CD8-positive, alpha-beta memory T cell (primary cell): ENCODE data around the gene SNCAIP. TPM values are rescaled to one million over a fixed set of nuclear protein-coding genes. Genes with fewer than 3 reads are reported as not detected.

Experiments used
- CTCF ChIA-PET: fragments of 350-600 bp; sonication (Branson Sonifier 250); formaldehyde crosslinking; loops from one replicate; lab custom pipeline; 2021; ENCODE audit warnings: antibody characterized with exemption; lab: Charles Lee
- POLR2A ChIA-PET: fragments of 350-600 bp; sonication (Branson Sonifier 250); formaldehyde crosslinking; loops from one replicate; lab custom pipeline; 2021; ENCODE audit warnings: antibody characterized with exemption; lab: Charles Lee
- DNase-seq, 5 donors: peaks; one replicate each; pipeline versions ENCODE4 v3.0.0 to v3.0.0-alpha.2; 2020 to 2022; ENCODE audit warnings: mixed read lengths in 1 of 5
- H3K27ac ChIP-seq: one replicate; pipeline ENCODE4 v1.7.0; 2013; ENCODE audit warnings: low read depth, mild to moderate bottlenecking, low read length, moderate library complexity
- H3K27me3 ChIP-seq: 2 replicates; pipeline ENCODE4 v1.7.0; 2013; ENCODE audit warnings: low read length, mild to moderate bottlenecking; ENCODE audit not compliant: insufficient read depth, poor library complexity, severe bottlenecking
- H3K36me3 ChIP-seq: 2 replicates; pipeline ENCODE4 v1.7.0; 2013; ENCODE audit warnings: mild to moderate bottlenecking, low read length, moderate library complexity; ENCODE audit not compliant: insufficient read depth
- H3K4me1 ChIP-seq: 2 replicates; pipeline ENCODE4 v1.7.0; 2013; ENCODE audit warnings: mild to moderate bottlenecking, low read length, moderate library complexity; ENCODE audit not compliant: insufficient read depth
- H3K4me3 ChIP-seq: 2 replicates; pipeline ENCODE4 v1.7.0; 2013; ENCODE audit warnings: mild to moderate bottlenecking, low read length
- H3K9me3 ChIP-seq: 2 replicates; pipeline ENCODE4 v1.7.0; 2013; ENCODE audit warnings: mild to moderate bottlenecking, low read length
- H3K27ac Mint-ChIP-seq, 8 donors: one replicate each; pipeline ENCODE4 v1.8.0; 2020 to 2021; ENCODE audit warnings: mixed read lengths in 8 of 8, mild to moderate bottlenecking in 6 of 8, inconsistent platforms in 3 of 8, moderate library complexity in 3 of 8
- H3K27me3 Mint-ChIP-seq, 2 donors: one replicate each; pipeline ENCODE4 v1.8.0; 2020 to 2021; ENCODE audit warnings: mixed read lengths in 2 of 2, mild to moderate bottlenecking in 1 of 2, moderate library complexity in 1 of 2
- H3K36me3 Mint-ChIP-seq, 3 donors: one replicate each; pipeline ENCODE4 v1.8.0; 2020 to 2021; ENCODE audit warnings: mixed read lengths in 3 of 3, inconsistent platforms in 1 of 3, mild to moderate bottlenecking in 1 of 3
- H3K4me1 Mint-ChIP-seq, 3 donors: one replicate each; pipeline ENCODE4 v1.8.0; 2020 to 2021; ENCODE audit warnings: mixed read lengths in 3 of 3, inconsistent platforms in 1 of 3, mild to moderate bottlenecking in 1 of 3
- H3K4me3 Mint-ChIP-seq, 7 donors: one replicate each; pipeline ENCODE4 v1.8.0; 2020 to 2021; ENCODE audit warnings: mixed read lengths in 7 of 7, mild to moderate bottlenecking in 6 of 7, moderate library complexity in 4 of 7, inconsistent platforms in 2 of 7
- H3K9me3 Mint-ChIP-seq, 5 donors: one replicate each; pipeline ENCODE4 v1.8.0; 2020 to 2022; ENCODE audit warnings: mixed read lengths in 5 of 5, mild to moderate bottlenecking in 3 of 5, moderate library complexity in 2 of 5, inconsistent platforms in 1 of 5
- polyA plus RNA-seq: library from polyadenylated mRNA; unstranded; fragments of 300-500 nt; fragmentation: Illumina TruSeq; gene quantifications from one replicate; pipeline ENCODE4 v1.2.3, GENCODE V29; 2021
- total RNA-seq, 2 experiments: library from RNA; stranded (reverse); gene quantifications; one replicate each; pipeline ENCODE4 v1.2.3, GENCODE V29; 2021

Gene SNCAIP
- total and polyA plus RNA-seq, 3 experiments from 2014 or later, result not detected

GRCh38 chr5:122462486-122462885 is 150.4 kb downstream of the SNCAIP start:
- Mint-ChIP-seq H3K27me3 (peaks cover 0 to 3% of the 10 kb centered on the region in 2 donors), H3K27ac (no peak overlapping the region), H3K4me3 (no peak overlapping the region), H3K4me1 (no peaks in the 10 kb centered on the region), H3K36me3 (no peaks in the 10 kb centered on the region), H3K9me3 (peaks cover 0 to under 1% (median 0%) of the 10 kb centered on the region in 5 donors)
- H3K36me3 ChIP-seq, result no peaks in the 10 kb centered on the region
- POLR2A ChIA-PET, result no interaction called here
- CTCF ChIA-PET, result no interaction called here
- H3K4me3 ChIP-seq, result no peak overlapping the region
- no peaks in the 10 kb centered on the region for H3K9me3 ChIP-seq
- DNase-seq, result no peak
- H3K27ac ChIP-seq, result no peak overlapping the region
- H3K4me1 ChIP-seq, result no peaks in the 10 kb centered on the region
- no peaks in the 10 kb centered on the region for H3K27me3 ChIP-seq

- no peaks in the 10 kb centered on the region for H3K36me3 Mint-ChIP-seq
- Histone ChIP-seq H3K27me3 (no peaks in the 10 kb centered on the region), H3K4me3 (no peak overlapping the region), H3K36me3 (no peaks in the 10 kb centered on the region), H3K4me1 (no peaks in the 10 kb centered on the region), H3K27ac (no peak overlapping the region), H3K9me3 (no peaks in the 10 kb centered on the region)
- no peak overlapping the region for H3K4me3 Mint-ChIP-seq
- ChIA-PET CTCF (no interaction called here), POLR2A (no interaction called here)
- H3K27ac Mint-ChIP-seq, result no peak overlapping the region
- no peak for DNase-seq
- H3K9me3 Mint-ChIP-seq, result no peaks in the 10 kb centered on the region
- no peaks in the 10 kb centered on the region for H3K4me1 Mint-ChIP-seq
- peaks cover 0 to 3% of the 10 kb centered on the region in 2 donors for H3K27me3 Mint-ChIP-seq
These were observed 151.2 kb downstream of the SNCAIP start for GRCh38 chr5:122463221-122463620.

GRCh38 chr5:122464191-122464590 is 152.2 kb downstream of the SNCAIP start:
- no peaks in the 10 kb centered on the region for H3K36me3 ChIP-seq
- H3K4me1 ChIP-seq, result no peaks in the 10 kb centered on the region
- ChIA-PET POLR2A (no interaction called here), CTCF (no interaction called here)
- H3K4me3 ChIP-seq, result no peak overlapping the region
- peaks cover 0 to 3% of the 10 kb centered on the region in 2 donors for H3K27me3 Mint-ChIP-seq
- H3K27me3 ChIP-seq, result no peaks in the 10 kb centered on the region
- no peaks in the 10 kb centered on the region for H3K9me3 ChIP-seq
- DNase-seq, result no peak
- no peak overlapping the region for H3K27ac Mint-ChIP-seq
- H3K4me1 Mint-ChIP-seq, result no peaks in the 10 kb centered on the region
- no peak overlapping the region for H3K27ac ChIP-seq
- H3K4me3 Mint-ChIP-seq, result no peak overlapping the region
- H3K36me3 Mint-ChIP-seq, result no peaks in the 10 kb centered on the region
- H3K9me3 Mint-ChIP-seq, result no peaks in the 10 kb centered on the region

- peaks cover 0 to 6% of the 10 kb centered on the region in 2 donors for H3K27me3 Mint-ChIP-seq
- Histone ChIP-seq H3K4me1 (no peaks in the 10 kb centered on the region), H3K36me3 (no peaks in the 10 kb centered on the region), H3K27me3 (no peaks in the 10 kb centered on the region), H3K27ac (no peak overlapping the region), H3K9me3 (no peaks in the 10 kb centered on the region), H3K4me3 (no peak overlapping the region)
- no peak overlapping the region for H3K4me3 Mint-ChIP-seq
- POLR2A ChIA-PET, result no interaction called here
- H3K27ac Mint-ChIP-seq, result no peak overlapping the region
- H3K9me3 Mint-ChIP-seq, result no peaks in the 10 kb centered on the region
- DNase-seq, result no peak
- no peaks in the 10 kb centered on the region for H3K36me3 Mint-ChIP-seq
- CTCF ChIA-PET, result no interaction called here
- no peaks in the 10 kb centered on the region for H3K4me1 Mint-ChIP-seq
These were observed 153.1 kb downstream of the SNCAIP start for GRCh38 chr5:122465031-122465577.

- H3K9me3 ChIP-seq, result no peaks in the 10 kb centered on the region
- H3K4me1 Mint-ChIP-seq, result no peaks in the 10 kb centered on the region
- no peaks in the 10 kb centered on the region for H3K9me3 Mint-ChIP-seq
- ChIA-PET CTCF (no interaction called here), POLR2A (no interaction called here)
- H3K36me3 Mint-ChIP-seq, result no peaks in the 10 kb centered on the region
- H3K4me3 Mint-ChIP-seq, result no peak overlapping the region
- H3K27me3 Mint-ChIP-seq, result peaks cover 0 to 6% of the 10 kb centered on the region in 2 donors
- no peak overlapping the region for H3K27ac Mint-ChIP-seq
- H3K27me3 ChIP-seq, result no peaks in the 10 kb centered on the region
- H3K4me1 ChIP-seq, result no peaks in the 10 kb centered on the region
- H3K27ac ChIP-seq, result no peak overlapping the region
- H3K36me3 ChIP-seq, result no peaks in the 10 kb centered on the region
- no peak for DNase-seq
- no peak overlapping the region for H3K4me3 ChIP-seq
These were observed 154.0 kb downstream of the SNCAIP start for GRCh38 chr5:122465994-122466393.

- H3K27ac Mint-ChIP-seq, result no peak overlapping the region
- ChIA-PET CTCF (no interaction called here), POLR2A (interaction anchor here (0.6 kb wide), 1 partner anchor 23 kb away, joined by 3 read pairs; no protein-coding TSS in a partner anchor)
- Histone ChIP-seq H3K27me3 (no peaks in the 10 kb centered on the region), H3K36me3 (no peaks in the 10 kb centered on the region), H3K4me1 (no peaks in the 10 kb centered on the region), H3K9me3 (no peaks in the 10 kb centered on the region), H3K27ac (no peak overlapping the region), H3K4me3 (no peak overlapping the region)
- no peak overlapping the region for H3K4me3 Mint-ChIP-seq
- peaks cover 0 to 3% of the 10 kb centered on the region in 2 donors for H3K27me3 Mint-ChIP-seq
- H3K4me1 Mint-ChIP-seq, result no peaks in the 10 kb centered on the region
- no peak for DNase-seq
- no peaks in the 10 kb centered on the region for H3K36me3 Mint-ChIP-seq
- H3K9me3 Mint-ChIP-seq, result no peaks in the 10 kb centered on the region
These were observed 156.5 kb downstream of the SNCAIP start for GRCh38 chr5:122468351-122469116.

GRCh38 chr5:122469384-122469919 is 157.4 kb downstream of the SNCAIP start:
- H3K27ac Mint-ChIP-seq, result no peak overlapping the region
- H3K4me3 Mint-ChIP-seq, result no peak overlapping the region
- H3K27me3 ChIP-seq, result no peaks in the 10 kb centered on the region
- POLR2A ChIA-PET, result no interaction called here
- no peaks in the 10 kb centered on the region for H3K4me1 ChIP-seq
- no peak overlapping the region for H3K4me3 ChIP-seq
- no peaks in the 10 kb centered on the region for H3K4me1 Mint-ChIP-seq
- no peaks in the 10 kb centered on the region for H3K36me3 Mint-ChIP-seq
- H3K27me3 Mint-ChIP-seq, result peaks cover 0 to 3% of the 10 kb centered on the region in 2 donors
- no peaks in the 10 kb centered on the region for H3K36me3 ChIP-seq
- H3K9me3 ChIP-seq, result no peaks in the 10 kb centered on the region
- CTCF ChIA-PET, result no interaction called here
- H3K27ac ChIP-seq, result no peak overlapping the region
- DNase-seq, result no peak
- H3K9me3 Mint-ChIP-seq, result no peaks in the 10 kb centered on the region

- H3K27me3 Mint-ChIP-seq, result peaks cover 3% of the 10 kb centered on the region in 2 donors
- H3K27me3 ChIP-seq, result no peaks in the 10 kb centered on the region
- H3K9me3 ChIP-seq, result no peaks in the 10 kb centered on the region
- no peaks in the 10 kb centered on the region for H3K36me3 ChIP-seq
- no peaks in the 10 kb centered on the region for H3K36me3 Mint-ChIP-seq
- ChIA-PET CTCF (no interaction called here), POLR2A (no interaction called here)
- no peak overlapping the region for H3K4me3 ChIP-seq
- no peak overlapping the region for H3K4me3 Mint-ChIP-seq
- DNase-seq, result no peak
- H3K27ac Mint-ChIP-seq, result no peak overlapping the region
- H3K4me1 ChIP-seq, result no peaks in the 10 kb centered on the region
- no peaks in the 10 kb centered on the region for H3K4me1 Mint-ChIP-seq
- no peaks in the 10 kb centered on the region for H3K9me3 Mint-ChIP-seq
- H3K27ac ChIP-seq, result no peak overlapping the region
These were observed 158.3 kb downstream of the SNCAIP start for GRCh38 chr5:122470365-122470764.
